DND-41 (cell line): ENCODE results near the gene KIAA1549.

Source experiments
- EZH2 ChIP-seq: IDR thresholded peaks from 3 replicates; pipeline ENCODE4 v1.6.1; 2012; ENCODE audit warnings: borderline replicate concordance, low read depth, mild to moderate bottlenecking, moderate library complexity, low read length, inconsistent platforms; ENCODE audit not compliant: severe bottlenecking
- TF ChIP-seq, protein P1 (sequence below): IDR thresholded peaks from 2 replicates; pipeline ENCODE4 v1.5.1; 2012; ENCODE audit warnings: borderline replicate concordance, low read length, moderate library complexity, mild to moderate bottlenecking; ENCODE audit not compliant: poor library complexity, severe bottlenecking; ENCODE audit errors: extremely low read depth

- TF ChIP-seq, protein P1, sequence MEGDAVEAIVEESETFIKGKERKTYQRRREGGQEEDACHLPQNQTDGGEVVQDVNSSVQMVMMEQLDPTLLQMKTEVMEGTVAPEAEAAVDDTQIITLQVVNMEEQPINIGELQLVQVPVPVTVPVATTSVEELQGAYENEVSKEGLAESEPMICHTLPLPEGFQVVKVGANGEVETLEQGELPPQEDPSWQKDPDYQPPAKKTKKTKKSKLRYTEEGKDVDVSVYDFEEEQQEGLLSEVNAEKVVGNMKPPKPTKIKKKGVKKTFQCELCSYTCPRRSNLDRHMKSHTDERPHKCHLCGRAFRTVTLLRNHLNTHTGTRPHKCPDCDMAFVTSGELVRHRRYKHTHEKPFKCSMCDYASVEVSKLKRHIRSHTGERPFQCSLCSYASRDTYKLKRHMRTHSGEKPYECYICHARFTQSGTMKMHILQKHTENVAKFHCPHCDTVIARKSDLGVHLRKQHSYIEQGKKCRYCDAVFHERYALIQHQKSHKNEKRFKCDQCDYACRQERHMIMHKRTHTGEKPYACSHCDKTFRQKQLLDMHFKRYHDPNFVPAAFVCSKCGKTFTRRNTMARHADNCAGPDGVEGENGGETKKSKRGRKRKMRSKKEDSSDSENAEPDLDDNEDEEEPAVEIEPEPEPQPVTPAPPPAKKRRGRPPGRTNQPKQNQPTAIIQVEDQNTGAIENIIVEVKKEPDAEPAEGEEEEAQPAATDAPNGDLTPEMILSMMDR, result no peak
- TF ChIP-seq EZH2, result no peak
Observed at GRCh38 chr7:138970446-138970845, 10.7 kb downstream of the KIAA1549 start.
